Mammary epithelial cell (primary cell): Measurements from ENCODE around the gene NCEH1.

ENCODE experiments used
- EZH2 ChIP-seq: IDR thresholded peaks from 2 replicates; pipeline ENCODE4 v1.6.1; 2012; ENCODE audit warnings: low read length, inconsistent platforms, borderline replicate concordance
- TF ChIP-seq, protein P1 (sequence below), 2 donors: IDR thresholded peaks in 1 of 2; conservative IDR thresholded peaks in 1 of 2; 2 replicates each; pipeline ENCODE4 v1.5.1; 2011 to 2012; ENCODE audit warnings: inconsistent platforms in 2 of 2, low read length in 2 of 2, mild to moderate bottlenecking in 2 of 2, control low read depth in 1 of 2, low read depth in 1 of 2; ENCODE audit not compliant: insufficient read depth in 1 of 2; ENCODE audit errors: extremely low read depth in 1 of 2

DNA sequence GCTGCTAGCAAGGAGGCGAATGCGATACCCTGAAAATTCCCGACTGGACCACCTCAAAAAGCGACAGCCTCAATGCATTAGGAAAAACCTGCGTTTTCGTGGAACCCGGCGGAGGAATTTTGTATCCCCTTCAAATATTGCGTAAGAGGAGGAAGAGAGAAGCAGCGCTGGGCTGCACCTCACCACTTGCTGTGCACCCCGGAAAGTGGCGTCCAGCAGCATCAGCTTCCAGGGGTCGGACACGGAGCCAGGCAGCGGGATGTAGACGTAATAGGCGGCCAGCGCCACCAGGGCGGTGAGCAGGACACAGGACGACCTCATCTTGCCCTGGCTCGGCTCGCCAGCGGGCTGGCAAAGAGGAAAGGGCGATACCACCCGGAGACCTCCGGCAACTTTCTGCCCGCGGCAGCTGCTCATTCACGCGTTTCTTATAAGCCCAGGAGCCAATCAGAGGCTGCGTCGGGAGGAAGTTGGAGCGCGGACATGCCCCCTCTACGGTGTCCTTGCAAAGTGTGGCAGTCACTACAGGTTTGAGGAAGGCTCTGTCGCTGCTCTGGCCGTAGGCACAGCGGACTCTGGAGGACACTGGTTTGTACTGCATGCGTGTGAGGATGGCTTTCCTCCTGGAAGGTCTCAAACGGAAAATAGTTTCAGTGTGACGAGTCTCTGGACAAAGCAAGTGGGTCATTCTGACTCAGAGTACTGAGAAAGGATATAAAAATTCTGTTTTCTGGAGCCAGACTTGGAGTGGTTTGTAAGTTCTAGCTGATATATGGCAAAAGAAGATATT, at the start of gene NCEH1:
- no peak for TF ChIP-seq EZH2
- TF ChIP-seq, protein P1, sequence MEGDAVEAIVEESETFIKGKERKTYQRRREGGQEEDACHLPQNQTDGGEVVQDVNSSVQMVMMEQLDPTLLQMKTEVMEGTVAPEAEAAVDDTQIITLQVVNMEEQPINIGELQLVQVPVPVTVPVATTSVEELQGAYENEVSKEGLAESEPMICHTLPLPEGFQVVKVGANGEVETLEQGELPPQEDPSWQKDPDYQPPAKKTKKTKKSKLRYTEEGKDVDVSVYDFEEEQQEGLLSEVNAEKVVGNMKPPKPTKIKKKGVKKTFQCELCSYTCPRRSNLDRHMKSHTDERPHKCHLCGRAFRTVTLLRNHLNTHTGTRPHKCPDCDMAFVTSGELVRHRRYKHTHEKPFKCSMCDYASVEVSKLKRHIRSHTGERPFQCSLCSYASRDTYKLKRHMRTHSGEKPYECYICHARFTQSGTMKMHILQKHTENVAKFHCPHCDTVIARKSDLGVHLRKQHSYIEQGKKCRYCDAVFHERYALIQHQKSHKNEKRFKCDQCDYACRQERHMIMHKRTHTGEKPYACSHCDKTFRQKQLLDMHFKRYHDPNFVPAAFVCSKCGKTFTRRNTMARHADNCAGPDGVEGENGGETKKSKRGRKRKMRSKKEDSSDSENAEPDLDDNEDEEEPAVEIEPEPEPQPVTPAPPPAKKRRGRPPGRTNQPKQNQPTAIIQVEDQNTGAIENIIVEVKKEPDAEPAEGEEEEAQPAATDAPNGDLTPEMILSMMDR (conservative IDR thresholded peaks at IDR 0.05 in 1 of 2, IDR thresholded peaks at IDR 0.05 in 1 of 2; ENCODE audit: extremely low read depth in 1 of 2, insufficient read depth in 1 of 2, low read depth in 1 of 2, low read length in 2 of 2), result peak; percentile 89 to 91
